SIG-M5 treated with dmso at 0.1 percent for 504 hours (cell line): Measurements from ENCODE around the gene FN3KRP.
A peak's percentile ranks its signal among the peaks of the same experiment; 100 is the strongest.

Experiments used
- DNase-seq: peaks from one replicate; lab custom pipeline; 2025; ENCODE audit not compliant: unreplicated experiment; lab: John Stamatoyannopoulos, UW

FN3KRP gene

DNA sequence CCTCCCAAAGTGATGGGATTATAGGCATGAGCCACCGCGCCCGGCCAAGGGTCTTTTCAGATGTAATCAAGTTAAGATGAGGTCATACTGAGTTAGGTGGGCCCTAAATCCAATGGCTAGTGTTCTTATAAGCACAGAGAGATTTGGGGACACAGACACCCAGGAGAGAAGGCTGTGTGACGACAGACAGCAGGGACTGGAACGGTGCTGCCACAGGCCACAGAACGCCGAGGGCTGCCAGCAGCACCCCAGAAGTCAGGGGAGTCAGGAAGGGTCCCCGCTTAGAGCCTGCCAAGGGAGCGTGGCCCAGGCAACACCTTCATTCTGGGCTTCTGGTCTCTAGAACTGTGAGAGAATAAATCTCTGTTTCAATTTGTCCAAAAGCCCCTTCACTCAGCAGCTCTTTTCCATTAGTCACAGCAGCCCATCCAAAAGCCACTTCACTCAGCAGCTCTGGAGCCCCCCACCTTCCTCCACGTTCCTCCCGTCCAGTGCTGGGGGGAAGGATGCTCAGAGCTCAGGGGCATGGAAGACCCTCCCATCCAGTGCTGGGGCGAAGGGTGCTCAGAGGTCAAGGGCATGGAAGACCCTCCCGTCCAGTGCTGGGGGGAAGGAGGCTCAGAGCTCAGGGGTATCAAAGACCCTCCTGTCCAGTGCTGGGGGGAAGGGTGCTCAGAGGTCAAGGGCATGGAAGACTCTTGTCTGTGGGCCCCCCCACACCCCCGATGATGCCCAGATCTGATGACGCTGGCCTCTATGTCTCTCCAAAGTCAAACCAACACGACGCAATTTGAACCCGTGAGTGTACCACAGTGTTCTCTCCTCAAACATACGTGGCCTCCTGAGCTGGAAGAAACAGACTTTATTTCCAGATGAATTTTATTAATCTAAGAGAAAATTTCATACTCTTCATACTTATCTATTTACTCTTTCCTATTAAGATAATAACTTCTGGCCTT is 29.9 kb upstream of the FN3KRP start:
- DNase-seq: no peak

DNA sequence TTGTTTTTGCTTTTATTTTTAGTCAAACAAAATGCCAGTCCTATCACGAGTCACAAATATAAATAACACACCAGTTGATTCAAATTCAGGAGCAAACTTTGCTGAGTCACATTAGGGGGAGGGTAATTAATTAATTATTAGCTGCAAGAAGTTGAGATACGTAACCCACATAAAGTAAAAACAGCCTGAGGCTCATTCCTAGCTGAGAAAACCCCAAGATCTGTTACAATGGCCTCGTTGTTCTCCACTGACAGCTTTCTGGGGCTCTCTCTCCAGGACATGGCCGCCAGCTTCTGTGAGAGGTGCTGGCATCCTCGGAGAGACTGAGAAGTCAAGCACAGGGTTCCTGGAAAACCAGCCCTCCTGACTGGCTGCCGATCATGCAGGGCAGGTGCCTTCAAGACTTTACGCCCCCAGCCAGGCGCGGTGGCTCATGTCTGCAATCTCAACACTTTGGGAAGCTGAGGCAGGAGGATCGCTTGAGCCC is 29.1 kb upstream of the FN3KRP start:
- DNase-seq: no peak

DNA sequence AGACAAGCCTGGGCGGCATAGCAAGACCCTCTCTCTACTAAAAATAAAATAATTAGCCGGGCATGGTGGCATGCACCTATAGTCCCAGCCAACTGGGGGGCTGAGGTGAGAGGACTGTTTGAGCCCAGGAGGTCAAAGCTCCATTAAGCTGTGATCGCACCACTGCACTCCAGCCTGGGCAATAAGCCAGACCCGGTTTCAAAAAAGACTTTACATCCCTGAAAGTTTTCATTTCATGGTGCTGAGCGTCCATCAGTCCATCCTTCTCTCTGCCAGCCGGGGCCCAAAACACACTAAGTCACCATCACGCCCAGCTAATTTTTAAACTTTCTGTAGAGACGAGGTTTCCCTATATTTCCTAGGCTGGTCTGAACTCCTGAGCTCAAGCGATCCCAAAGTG is 28.6 kb upstream of the FN3KRP start:
- DNase-seq: no peak

DNA sequence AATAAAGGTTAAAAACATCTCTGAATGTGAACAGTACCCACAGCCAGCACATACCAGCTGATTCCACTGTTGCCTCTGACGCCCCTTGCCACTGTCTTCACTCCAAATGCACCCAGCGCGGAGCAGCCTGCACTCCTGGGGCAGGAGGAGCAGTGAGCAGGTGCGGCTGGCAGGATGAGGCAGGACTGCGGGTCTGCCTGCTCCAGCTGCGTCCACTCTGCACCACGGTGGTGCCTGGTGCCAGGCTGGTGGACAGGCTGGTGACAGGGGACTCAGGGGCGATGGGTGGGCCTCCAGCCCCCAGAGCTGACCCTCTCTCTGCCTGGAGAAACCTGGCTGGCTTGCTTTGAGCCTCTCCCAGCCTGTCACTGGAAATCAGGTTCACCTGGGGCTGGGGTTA is 27.4 kb upstream of the FN3KRP start:
- no peak for DNase-seq

DNA sequence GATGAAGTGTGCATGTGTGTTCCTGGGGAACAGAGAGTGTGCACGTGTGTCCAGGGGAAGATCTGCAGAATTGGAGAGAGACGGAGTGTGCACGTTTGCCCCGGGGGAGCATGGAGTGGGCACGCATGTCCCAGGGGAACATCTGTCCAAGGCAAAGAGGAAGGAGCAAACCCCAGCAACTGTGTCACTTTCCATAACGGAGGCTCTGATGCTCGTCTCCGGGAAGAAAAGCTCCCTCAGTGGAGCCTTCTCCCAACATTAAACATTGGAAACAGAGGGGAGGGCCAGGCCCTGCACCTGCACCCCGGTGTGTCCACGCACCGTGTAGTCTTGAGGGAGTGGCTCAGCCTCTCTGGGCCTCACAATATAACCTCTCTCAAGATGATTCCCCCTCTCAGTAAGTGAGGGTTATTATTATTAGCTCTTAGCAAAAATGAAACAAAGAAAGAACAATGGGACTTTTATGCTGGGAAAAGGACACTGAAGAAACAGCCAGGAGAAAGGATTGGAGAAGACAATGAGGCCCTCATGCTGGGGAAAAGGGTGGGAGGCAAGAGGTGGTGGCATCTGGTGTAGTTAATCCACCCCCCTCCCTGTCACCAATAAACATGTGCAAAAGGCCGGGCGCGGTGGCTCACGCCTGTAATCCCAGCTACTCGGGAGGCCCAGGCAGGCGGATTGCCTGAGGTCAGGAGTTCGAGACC is 25.6 kb upstream of the FN3KRP start:
- DNase-seq: no peak

DNA sequence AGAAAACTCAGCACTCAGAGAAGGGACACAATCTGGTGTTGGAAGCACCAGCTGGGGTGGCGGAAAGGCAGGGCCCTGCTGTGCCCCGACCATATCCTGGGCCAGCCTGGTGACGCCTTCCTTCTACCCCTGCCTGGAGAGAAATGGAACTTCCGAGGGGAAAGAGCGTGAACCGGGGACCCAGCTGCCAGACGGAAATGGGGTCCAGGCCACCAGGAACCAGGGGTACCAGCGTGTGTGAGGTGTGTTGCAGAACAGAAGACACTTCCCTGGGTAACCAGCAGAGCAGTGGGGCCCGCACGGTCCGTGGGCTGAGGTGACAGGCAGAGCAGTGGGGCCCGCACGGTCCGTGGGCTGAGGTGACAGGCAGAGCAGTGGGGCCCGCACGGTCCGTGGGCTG is 24.8 kb upstream of the FN3KRP start:
- DNase-seq: no peak

DNA sequence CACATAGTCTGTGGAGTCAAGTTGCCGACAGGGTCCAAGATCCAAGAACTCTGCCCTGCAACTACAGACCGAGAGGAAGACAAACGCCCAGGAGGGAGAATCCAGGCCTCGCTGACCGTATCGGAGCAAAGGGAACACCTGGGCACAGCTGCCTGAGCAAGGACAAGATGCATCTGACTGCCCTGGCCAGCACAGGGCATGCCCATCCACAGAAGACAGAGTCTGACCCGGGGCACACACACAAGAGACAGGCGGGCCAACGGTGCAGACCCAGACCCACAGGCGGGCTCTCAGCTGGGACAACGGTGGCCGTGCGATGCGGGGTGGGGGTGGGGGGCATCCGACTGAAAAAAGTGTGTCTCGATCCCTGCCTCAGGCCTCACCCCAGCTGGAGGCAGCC is 24.2 kb upstream of the FN3KRP start:
- DNase-seq: no peak

DNA sequence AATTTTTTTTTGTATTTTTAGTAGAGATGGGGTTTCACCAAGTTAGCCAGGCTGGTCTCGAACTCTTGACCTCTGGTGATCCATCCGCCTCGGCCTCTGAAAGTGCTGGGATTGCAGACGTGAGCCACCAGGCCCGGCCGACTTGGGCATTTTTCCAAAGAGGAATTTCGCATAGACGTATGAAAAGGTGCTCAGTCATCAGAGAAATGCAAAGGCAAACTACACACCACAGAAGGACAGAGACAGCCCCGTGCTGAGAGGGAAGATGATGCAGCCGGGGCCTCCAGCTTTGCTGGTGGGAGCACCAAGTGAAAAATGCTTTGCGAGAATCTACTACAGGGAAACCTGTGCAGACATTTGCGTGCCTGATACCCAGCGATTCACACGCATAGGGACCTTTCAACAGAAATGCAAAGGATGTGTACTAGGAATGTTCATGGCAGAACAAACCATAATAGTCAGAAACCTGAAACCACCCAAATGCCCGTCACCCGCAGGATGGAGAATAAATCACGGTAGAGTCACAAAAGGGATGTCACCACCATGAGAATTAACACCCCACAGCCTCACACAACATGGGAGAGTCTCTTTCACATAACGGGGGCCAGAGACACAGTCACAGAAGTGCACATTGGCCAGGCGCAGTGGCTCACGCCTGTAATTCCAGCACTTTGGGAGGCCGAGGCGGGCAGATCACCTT is 23.2 kb upstream of the FN3KRP start:
- DNase-seq: no peak

DNA sequence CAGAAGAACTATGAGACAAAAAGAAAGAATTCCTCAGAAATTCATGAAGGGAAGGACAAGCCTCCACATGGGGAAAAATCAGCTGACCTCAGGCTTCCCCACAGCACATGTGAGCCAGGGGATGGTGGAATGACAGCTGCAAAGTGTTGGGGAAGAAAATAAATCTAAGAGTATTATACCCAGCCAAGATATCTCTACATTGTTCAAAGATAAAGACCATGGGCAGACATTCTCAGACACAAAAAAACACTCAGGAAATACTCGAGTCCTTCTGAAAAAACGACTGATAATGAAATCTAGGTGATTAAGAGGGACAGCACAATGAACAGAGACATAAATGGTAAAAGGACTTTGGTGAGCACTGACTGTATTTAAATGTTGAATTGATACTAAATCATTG is 21.9 kb upstream of the FN3KRP start:
- no peak for DNase-seq

DNA sequence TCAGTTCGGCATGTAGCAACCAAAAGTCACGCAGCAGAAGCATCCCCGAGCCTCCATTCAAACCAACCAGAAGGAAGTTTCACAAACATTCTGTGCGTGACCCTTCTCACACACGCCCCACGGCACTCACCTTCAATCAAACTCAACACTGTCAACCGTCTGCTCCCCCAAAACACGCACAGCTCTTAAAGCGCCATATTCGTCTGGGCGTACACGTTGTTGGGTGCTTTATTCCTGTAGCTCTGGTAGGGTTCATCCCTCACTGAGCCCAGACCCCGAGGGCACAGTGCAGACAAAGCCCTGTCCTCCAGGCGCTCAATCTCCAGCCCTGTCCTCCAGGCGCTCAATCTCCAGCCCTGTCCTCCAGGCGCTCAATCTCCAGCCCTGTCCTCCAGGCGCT is 20.2 kb upstream of the FN3KRP start:
- DNase-seq: no peak

DNA sequence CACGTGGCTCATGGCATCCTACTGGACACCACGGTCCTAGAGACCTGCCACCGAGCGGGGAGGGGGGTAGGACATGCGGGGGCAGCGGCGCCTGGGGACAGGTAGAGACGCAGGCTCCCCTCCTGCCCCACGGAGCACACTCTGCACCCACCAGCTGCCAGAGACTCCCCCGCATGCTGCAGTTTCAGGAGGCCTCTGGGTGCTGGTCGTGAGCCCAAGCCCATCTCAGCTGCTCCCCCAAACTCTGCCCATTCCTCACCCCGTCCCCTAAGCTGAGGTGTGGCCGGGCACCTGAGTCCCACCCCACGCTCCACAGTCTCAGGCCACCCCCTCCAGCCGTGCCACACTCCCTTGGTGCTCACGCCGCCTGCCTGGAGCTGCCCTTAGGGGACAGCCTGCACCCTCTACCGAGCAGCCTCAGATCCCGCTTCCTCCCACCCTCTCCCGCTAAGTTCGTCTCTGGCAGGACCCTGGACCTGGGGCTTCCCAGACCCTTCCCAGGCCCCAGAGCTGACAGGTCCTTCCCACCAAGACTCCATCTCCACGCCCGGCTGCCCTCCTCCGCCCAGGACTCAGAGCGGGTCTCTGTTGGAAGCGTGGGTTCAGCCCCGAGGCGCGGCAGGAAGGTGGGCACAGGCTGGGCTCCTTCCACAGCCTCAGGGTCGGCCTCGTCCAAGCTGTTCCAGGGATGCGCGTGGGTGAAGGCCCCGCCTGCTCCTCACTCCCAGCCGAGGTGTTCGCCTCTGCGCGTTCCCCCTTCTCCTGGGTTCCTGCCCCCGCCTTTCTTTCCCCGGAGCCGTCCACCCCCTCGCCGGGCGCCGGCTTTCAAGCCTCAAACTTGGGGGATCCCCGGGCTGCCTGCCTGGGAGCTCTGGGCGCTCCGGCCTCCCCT is 19.3 kb upstream of the FN3KRP start:
- DNase-seq: no peak

DNA sequence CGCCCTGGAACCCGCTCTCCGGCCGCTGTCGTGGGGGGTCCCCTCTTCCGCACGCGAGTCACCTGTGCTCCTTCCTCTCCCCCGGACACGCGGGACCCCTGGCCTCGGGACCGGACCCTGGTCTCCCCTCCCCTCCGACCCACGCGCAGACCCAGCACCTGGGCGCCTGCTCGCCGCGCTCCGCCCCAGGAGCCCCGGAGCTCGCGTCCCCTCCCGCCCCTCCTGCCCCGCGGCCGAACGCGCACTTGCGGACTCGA is 18.8 kb upstream of the FN3KRP start:
- DNase-seq: no peak

DNA sequence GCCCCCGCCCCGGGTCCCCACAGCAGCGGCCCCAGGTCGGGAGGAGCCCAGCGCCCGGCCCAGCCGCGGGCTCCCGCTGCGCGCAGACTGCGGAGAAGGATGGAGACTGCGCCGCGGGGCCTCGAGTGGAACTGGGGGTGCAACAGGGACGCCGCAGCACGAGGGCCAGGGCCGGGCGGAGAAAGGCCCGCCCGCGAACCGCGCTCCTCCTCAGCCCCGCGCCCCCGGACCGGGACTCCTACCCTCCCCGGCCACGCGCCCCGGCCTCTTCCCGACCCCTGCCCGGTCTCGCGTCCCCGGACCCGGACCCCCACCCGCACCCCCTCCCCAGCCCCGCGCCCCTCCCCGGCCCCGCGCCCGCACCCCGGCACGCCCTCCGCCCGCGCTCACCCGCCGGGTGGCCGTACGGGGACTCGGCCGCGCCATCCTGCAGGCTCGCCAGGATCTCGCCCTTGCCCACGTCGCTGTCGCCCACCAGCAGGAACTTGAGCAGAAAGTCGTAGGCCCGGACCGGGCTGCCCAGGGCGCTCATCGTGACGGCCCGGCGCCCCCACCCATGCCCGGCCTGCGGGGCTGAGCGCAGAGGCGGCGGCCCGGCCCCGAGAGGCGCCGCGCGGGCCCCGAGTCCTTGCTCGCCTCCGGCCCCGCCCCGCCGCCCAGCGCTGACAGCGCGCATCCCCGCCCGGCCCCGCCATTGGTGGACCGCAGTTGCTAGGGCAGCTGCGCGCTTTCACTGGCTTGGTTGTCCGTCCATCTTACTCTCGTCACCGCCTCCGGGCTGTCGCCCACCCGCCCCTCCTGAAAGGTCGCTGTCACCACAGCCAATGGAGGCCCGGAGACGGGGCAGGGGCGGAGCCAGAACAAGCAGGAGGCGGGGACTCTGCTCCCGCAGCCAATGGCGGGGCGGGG is 18.2 kb upstream of the FN3KRP start, which contains the start of gene RAB40B:
Gene RAB40B (minus strand): TSS at position 634 of the 909 bp plus-strand sequence. CDS start 102 bp downstream, at position 532.
- peak; percentile 98 for DNase-seq

DNA sequence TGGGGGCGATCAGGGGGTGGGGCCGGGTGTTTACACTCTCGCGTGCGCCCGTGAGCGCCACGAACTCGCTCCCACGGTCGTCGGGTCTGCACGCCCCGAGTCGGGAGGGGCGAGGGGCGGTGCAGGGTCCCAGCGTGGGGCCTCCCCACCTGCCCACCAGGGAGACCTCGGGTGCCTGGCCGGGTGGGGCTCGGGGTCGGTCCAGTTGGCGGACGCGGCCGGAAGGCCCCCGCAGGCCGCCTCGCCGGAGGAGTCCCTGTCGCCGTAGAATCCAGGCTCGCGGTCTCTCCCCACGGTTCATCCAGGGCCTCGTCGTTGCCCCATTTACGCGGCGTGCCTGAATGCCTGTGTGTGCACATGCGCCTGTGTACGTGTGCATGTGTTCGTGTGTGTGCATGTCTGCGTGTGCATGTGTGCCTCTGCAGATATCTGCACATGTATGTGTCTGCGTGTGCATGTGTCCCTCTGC is 17.5 kb upstream of the FN3KRP start:
- DNase-seq: no peak

DNA sequence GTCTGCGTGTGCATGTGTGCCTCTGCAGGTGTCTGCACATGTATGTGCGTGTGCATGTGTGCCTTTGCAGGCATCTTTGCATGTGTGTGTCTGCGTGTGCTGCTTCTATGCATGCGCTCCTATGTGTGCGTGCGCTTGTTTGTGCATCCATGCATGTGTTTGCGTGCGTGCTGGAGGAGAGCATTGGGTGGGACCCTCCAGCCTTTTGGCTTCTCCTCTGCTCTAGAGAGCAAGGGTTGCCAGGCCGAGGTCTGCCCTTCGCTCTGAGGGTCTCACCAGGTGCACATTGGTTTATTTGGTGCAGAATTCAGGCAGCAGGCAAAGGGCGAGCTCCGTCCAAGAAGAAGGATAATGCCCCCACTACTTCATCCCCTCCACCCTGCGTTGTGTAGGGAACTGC is 17.0 kb upstream of the FN3KRP start:
- no peak for DNase-seq

DNA sequence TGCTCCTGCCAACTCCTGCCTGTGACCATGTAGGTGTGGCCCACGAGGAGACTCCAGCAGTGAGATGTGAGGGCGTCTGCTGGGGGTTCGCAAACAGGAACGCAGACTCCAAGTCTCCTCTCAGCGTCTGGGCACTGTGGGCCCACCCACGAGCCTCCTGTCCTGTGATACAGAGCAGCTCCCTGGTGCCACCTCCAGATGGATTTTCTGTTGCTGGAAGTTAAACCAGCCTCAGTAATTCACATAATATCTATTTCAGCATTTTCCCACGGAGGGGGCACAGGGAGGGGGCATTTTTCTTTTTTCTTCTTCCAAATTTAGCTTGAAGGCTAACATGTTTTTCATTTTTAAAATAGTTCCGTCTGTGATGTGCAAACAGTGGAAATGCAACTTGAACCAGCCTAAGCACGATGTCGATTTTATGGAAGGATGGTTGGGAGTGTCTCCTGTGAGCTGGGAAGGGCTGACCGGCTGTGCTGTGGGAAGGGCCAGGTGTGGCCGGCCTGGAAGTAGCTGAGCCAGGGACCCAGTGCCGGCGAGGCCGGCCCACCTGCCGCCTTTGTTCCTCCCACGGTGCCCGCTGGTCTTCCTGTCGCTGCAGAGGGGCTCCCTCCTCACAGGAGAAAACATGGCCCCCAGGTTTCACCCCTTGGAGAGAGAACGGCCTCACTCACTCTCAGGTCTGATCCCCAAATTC is 14.1 kb upstream of the FN3KRP start:
- no peak for DNase-seq

DNA sequence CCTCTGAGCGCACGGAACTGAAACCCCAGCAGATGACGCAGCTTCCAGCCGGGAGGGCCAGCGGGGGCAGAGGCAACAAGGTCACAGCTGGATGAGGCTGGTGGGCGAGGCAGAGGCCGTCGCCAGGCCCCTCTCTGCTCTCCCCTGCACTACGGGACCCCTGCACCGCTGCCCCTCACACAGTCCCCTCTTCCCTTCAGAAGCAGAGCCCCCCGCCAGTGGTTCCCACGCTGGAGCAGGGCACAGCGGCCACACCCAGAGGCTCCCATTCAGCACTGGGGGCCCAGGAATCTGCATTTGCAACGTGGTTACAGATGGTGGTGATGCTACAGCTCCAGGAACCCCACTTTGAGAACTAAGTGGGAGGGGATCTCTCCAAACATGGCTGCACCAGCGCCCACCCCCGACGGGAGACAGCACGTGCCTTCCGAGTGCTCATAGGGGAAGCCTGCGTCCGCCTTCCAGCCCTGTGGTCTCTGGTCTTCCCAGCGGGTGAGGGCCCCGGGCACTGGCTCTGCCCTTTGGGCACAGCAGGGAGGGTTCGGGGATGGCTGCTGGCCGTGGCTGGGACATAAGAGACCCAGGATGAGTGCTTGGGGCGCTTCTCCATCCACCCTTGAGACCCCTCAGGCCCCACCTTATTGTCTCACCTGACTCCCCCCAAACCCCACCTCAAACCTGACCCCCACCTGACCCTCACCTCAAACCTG is 13.3 kb upstream of the FN3KRP start:
- DNase-seq: no peak
